Neutrophil (primary cell): ENCODE data around the gene PRKCH.
A peak's percentile ranks its signal among the peaks of the same experiment; 100 is the strongest.

Experiments used
- H3K27ac ChIP-seq: fragments of 200-600 bp; sonication (generic); 2 replicates; pipeline ENCODE4 v1.5.1; 2016; ENCODE audit warnings: mild to moderate bottlenecking, moderate library complexity
- H3K27me3 ChIP-seq: fragments of 200-600 bp; sonication (generic); 2 replicates; pipeline ENCODE4 v1.6.0; 2016; ENCODE audit warnings: mild to moderate bottlenecking
- H3K36me3 ChIP-seq: fragments of 200-600 bp; sonication (generic); 2 replicates; pipeline ENCODE4 v1.5.1; 2017
- H3K4me1 ChIP-seq, 2 experiments: fragments of 200-600 bp in 1 of 2; sonication (generic) in 1 of 2; 1 replicate in 1 of 2; 2 replicates in 1 of 2; pipeline versions ENCODE4 v1.5.1 to v1.6.1; 2013 to 2016; ENCODE audit warnings: low read depth in 1 of 2, low read length in 1 of 2, mild to moderate bottlenecking in 1 of 2, moderate library complexity in 1 of 2; ENCODE audit not compliant: control insufficient read depth in 1 of 2, insufficient read depth in 1 of 2
- H3K4me3 ChIP-seq, 2 experiments: fragments of 200-600 bp in 1 of 2; sonication (generic) in 1 of 2; 1 replicate in 1 of 2; 2 replicates in 1 of 2; pipeline ENCODE4 v1.5.1; 2013 to 2016; ENCODE audit warnings: low read depth in 1 of 2, low read length in 1 of 2, mild to moderate bottlenecking in 1 of 2, moderate library complexity in 1 of 2
- H3K9me3 ChIP-seq: fragments of 200-600 bp; sonication (generic); 2 replicates; pipeline ENCODE4 v1.5.1; 2016
- TF ChIP-seq, protein P1 (sequence below): fragments of 200-600 bp; sonication (generic); IDR thresholded peaks from 2 replicates; pipeline ENCODE4 v1.5.1; 2016; ENCODE audit warnings: antibody characterized with exemption

The PRKCH gene

DNA sequence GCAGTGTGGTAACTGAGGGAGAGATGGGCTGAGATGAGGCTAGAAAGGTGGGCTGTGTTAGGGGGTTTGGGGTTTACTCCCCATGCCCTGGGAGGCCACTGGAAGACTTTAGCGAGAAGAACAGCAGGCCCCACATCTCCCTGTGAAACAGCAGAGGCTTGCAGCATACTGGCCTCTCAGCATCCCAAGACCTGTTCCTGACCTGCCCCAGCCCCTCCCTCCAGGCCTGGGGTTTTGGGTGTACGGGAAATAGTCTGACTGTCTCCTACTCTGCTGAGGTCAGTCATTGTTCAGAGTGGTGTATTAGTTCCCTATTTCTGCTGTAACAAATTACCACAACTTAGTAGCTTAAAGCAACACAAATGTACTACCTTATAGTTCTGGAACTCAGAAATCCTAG, 270.5 kb downstream of the PRKCH start:
- H3K27ac ChIP-seq: peak overlapping the region; percentile 45
- no peaks in the 10 kb centered on the region for H3K36me3 ChIP-seq
- H3K4me1 ChIP-seq: peaks cover 49 to 54% of the 10 kb centered on the region in 2 experiments
- no peaks in the 10 kb centered on the region for H3K27me3 ChIP-seq
- no peaks in the 10 kb centered on the region for H3K9me3 ChIP-seq
- TF ChIP-seq, protein P1, sequence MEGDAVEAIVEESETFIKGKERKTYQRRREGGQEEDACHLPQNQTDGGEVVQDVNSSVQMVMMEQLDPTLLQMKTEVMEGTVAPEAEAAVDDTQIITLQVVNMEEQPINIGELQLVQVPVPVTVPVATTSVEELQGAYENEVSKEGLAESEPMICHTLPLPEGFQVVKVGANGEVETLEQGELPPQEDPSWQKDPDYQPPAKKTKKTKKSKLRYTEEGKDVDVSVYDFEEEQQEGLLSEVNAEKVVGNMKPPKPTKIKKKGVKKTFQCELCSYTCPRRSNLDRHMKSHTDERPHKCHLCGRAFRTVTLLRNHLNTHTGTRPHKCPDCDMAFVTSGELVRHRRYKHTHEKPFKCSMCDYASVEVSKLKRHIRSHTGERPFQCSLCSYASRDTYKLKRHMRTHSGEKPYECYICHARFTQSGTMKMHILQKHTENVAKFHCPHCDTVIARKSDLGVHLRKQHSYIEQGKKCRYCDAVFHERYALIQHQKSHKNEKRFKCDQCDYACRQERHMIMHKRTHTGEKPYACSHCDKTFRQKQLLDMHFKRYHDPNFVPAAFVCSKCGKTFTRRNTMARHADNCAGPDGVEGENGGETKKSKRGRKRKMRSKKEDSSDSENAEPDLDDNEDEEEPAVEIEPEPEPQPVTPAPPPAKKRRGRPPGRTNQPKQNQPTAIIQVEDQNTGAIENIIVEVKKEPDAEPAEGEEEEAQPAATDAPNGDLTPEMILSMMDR: no peak
- no peak overlapping the region for H3K4me3 ChIP-seq

DNA sequence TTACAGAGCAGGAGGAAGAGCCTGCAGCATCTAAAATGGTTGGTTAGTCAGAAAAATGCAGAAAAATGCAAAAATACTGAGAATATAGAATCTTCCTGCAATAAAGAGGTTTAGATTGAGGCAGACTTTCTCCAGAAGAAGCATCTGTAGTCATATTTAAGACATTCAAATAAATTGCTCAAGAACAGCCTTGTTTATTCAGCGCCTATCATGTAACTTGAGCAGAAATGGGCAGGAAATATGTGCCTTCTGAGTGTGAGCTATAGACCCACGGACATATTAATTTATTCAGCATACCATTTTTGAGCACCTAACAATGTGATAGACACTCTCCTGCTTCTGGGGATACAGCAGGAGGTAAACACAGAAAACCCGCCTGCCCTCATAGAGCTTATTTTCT, 272.0 kb downstream of the PRKCH start:
- Histone ChIP-seq H3K27me3 (no peaks in the 10 kb centered on the region), H3K4me3 (no peak overlapping the region), H3K9me3 (no peaks in the 10 kb centered on the region), H3K27ac (no peak overlapping the region), H3K4me1 (peaks cover 51 to 57% of the 10 kb centered on the region in 2 experiments), H3K36me3 (no peaks in the 10 kb centered on the region)
- TF ChIP-seq, protein P1: no peak

GRCh38 chr14:61596990-61597389, 275.6 kb downstream of the PRKCH start:
- H3K36me3 ChIP-seq: no peaks in the 10 kb centered on the region
- H3K4me3 ChIP-seq: no peak overlapping the region
- TF ChIP-seq, protein P1: no peak
- H3K27me3 ChIP-seq: no peaks in the 10 kb centered on the region
- no peaks in the 10 kb centered on the region for H3K9me3 ChIP-seq
- H3K27ac ChIP-seq: peak overlapping the region; percentile 17
- peaks cover 63 to 69% of the 10 kb centered on the region in 2 experiments for H3K4me1 ChIP-seq

DNA sequence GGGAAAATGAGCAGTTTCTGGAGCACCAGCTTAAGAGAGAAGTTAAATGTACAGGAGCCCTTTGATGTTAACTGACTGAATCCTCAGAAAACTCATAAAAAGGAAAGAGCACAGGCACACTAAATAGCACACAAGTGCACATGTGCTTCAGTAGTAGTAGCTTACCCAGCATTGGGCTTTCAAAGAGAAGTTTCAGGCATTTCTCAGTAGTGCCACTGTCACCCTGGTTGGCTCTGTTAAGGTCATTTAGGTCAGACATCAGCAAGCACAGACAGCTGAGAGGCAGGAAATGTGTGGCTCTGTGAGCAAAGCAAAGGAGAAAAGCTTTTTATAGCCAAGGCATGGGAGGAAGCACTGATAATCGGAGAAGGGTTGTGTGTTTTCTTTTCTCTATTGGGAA, 277.6 kb downstream of the PRKCH start:
- Histone ChIP-seq H3K36me3 (no peaks in the 10 kb centered on the region), H3K27ac (peak overlapping the region; percentile 92), H3K4me3 (no peak overlapping the region), H3K4me1 (peaks cover 75 to 80% of the 10 kb centered on the region in 2 experiments), H3K27me3 (no peaks in the 10 kb centered on the region), H3K9me3 (no peaks in the 10 kb centered on the region)
- TF ChIP-seq, protein P1: no peak

- no peaks in the 10 kb centered on the region for H3K9me3 ChIP-seq
- H3K36me3 ChIP-seq: no peaks in the 10 kb centered on the region
- TF ChIP-seq, protein P1: no peak
- no peaks in the 10 kb centered on the region for H3K27me3 ChIP-seq
- peaks cover 71 to 76% of the 10 kb centered on the region in 2 experiments for H3K4me1 ChIP-seq
- H3K27ac ChIP-seq: peak overlapping the region; percentile 92
- peak overlapping the region in 1 of 2 experiments; percentile 15 for H3K4me3 ChIP-seq
Observed at GRCh38 chr14:61599942-61600341, 278.6 kb downstream of the PRKCH start.
